Activated CD4-positive, alpha-beta T cell treated with anti-CD3 and anti-CD28 coated beads for 1 hour (primary cell): Measurements from ENCODE around the gene AMPH.
"Not testable (repeated sequence)": the region's sequence is repeated elsewhere in the genome, so short reads cannot be mapped to it uniquely, and the experiment has no call there.

Source experiments
- DNase-seq: peaks from one replicate; pipeline ENCODE4 v3.0.0-alpha.2; 2020

Gene AMPH

GRCh38 chr7:38625866-38626265 lies 5.3 kb downstream of the AMPH start:
- DNase-seq = no peak

GRCh38 chr7:38615665-38616064 lies 15.5 kb downstream of the AMPH start:
- DNase-seq = no peak

- DNase-seq = no peak
Measured at GRCh38 chr7:38607466-38607865, 23.7 kb downstream of the AMPH start.

GRCh38 chr7:38600741-38601140 lies 30.4 kb downstream of the AMPH start:
- DNase-seq = no peak

- no peak for DNase-seq
Measured at GRCh38 chr7:38594949-38595348, 36.2 kb downstream of the AMPH start.

GRCh38 chr7:38592737-38593288 lies 38.4 kb downstream of the AMPH start:
- DNase-seq = no peak

GRCh38 chr7:38585572-38586354 lies 45.4 kb downstream of the AMPH start:
- no peak for DNase-seq

- DNase-seq = no peak
Measured at GRCh38 chr7:38584443-38585210, 46.5 kb downstream of the AMPH start.

- DNase-seq = no peak
Measured at GRCh38 chr7:38580485-38580884, 50.7 kb downstream of the AMPH start.

GRCh38 chr7:38574086-38574485 lies 57.1 kb downstream of the AMPH start:
- no peak for DNase-seq

GRCh38 chr7:38571620-38572019 lies 59.6 kb downstream of the AMPH start:
- DNase-seq = not testable (repeated sequence)

- DNase-seq = no peak
Measured at GRCh38 chr7:38568497-38568896, 62.7 kb downstream of the AMPH start.

GRCh38 chr7:38565289-38565688 lies 65.9 kb downstream of the AMPH start:
- DNase-seq = no peak

- no peak for DNase-seq
Measured at GRCh38 chr7:38563741-38564140, 67.4 kb downstream of the AMPH start.

GRCh38 chr7:38561166-38561565 lies 70.0 kb downstream of the AMPH start:
- no peak for DNase-seq

GRCh38 chr7:38558761-38559345 lies 72.3 kb downstream of the AMPH start:
- DNase-seq = no peak

GRCh38 chr7:38554586-38554985 lies 76.6 kb downstream of the AMPH start:
- no peak for DNase-seq

- DNase-seq = no peak
Measured at GRCh38 chr7:38550836-38551235, 80.3 kb downstream of the AMPH start.

- no peak for DNase-seq
Measured at GRCh38 chr7:38548605-38549004, 82.6 kb downstream of the AMPH start.

GRCh38 chr7:38546763-38547162 lies 84.4 kb downstream of the AMPH start:
- DNase-seq = no peak

GRCh38 chr7:38545977-38546376 lies 85.2 kb downstream of the AMPH start:
- DNase-seq = no peak

GRCh38 chr7:38542156-38542555 lies 89.0 kb downstream of the AMPH start:
- DNase-seq = no peak

GRCh38 chr7:38541440-38541839 lies 89.7 kb downstream of the AMPH start:
- DNase-seq = no peak
